A673 (cell line): ENCODE measurements around the gene TMEM271. TPM values are rescaled to one million over a fixed set of nuclear protein-coding genes. Genes with fewer than 3 reads are reported as not detected.

ENCODE experiments used
- BruUV-seq: library from RNA; stranded (reverse); fragments of 400-500 nt; replicated peaks from 2 replicates; lab custom pipeline; 2021; lab: Mats Ljungman, UMichigan
- CTCF ChIA-PET: fragments of 300-600 bp; sonication (Branson Sonifier 250); formaldehyde crosslinking; loops from one replicate; lab custom pipeline; 2022; ENCODE audit warnings: antibody characterized with exemption; lab: Charles Lee
- POLR2A ChIA-PET: fragments of 300-600 bp; sonication (Branson Sonifier 250); formaldehyde crosslinking; loops from one replicate; lab custom pipeline; 2022; ENCODE audit warnings: antibody characterized with exemption; ENCODE audit not compliant: low non-redundant PET; lab: Charles Lee
- DNase-seq: peaks from one replicate; pipeline ENCODE4 v3.0.0-alpha.2; 2015; ENCODE audit warnings: low spot score
- H3K27ac ChIP-seq: fragments of 200-600 bp; sonication (generic); 2 replicates; pipeline ENCODE4 v1.5.1; 2016; ENCODE audit warnings: mixed run types, low read depth, mild to moderate bottlenecking, mixed read lengths, antibody characterized with exemption, low read length; ENCODE audit not compliant: poor library complexity, severe bottlenecking
- H3K27me3 ChIP-seq: fragments of 200-600 bp; sonication (generic); replicated peaks from 2 replicates; pipeline ENCODE4 v1.6.1; 2017; ENCODE audit warnings: mixed run types, low read depth, mild to moderate bottlenecking, mixed read lengths, antibody characterized with exemption, low read length; ENCODE audit not compliant: insufficient read depth, poor library complexity
- H3K36me3 ChIP-seq: fragments of 200-600 bp; sonication (generic); 2 replicates; pipeline ENCODE4 v1.6.1; 2016; ENCODE audit warnings: mixed run types, mild to moderate bottlenecking, mixed read lengths, antibody characterized with exemption, low read length; ENCODE audit not compliant: insufficient read depth, poor library complexity, severe bottlenecking
- H3K4me1 ChIP-seq: fragments of 200-600 bp; sonication (generic); 2 replicates; pipeline ENCODE4 v1.6.1; 2017; ENCODE audit warnings: mixed run types, mild to moderate bottlenecking, mixed read lengths, antibody characterized with exemption, low read length; ENCODE audit not compliant: insufficient read depth, poor library complexity, severe bottlenecking
- H3K4me3 ChIP-seq: fragments of 200-600 bp; sonication (generic); 2 replicates; pipeline ENCODE4 v1.5.1; 2016; ENCODE audit warnings: low read depth, mixed run types, mild to moderate bottlenecking, mixed read lengths, low read length; ENCODE audit not compliant: poor library complexity, severe bottlenecking
- H3K9me3 ChIP-seq: fragments of 200-600 bp; sonication (generic); 2 replicates; pipeline ENCODE4 v1.6.1; 2016; ENCODE audit warnings: mixed run types, low read depth, mild to moderate bottlenecking, mixed read lengths, antibody characterized with exemption, low read length; ENCODE audit not compliant: poor library complexity, severe bottlenecking
- EZH2 ChIP-seq: fragments of 200-600 bp; sonication (generic); IDR thresholded peaks from 2 replicates; pipeline ENCODE4 v1.6.1; 2017; ENCODE audit warnings: borderline replicate concordance, low read depth, mild to moderate bottlenecking, mixed read lengths, antibody characterized with exemption, low read length; ENCODE audit not compliant: poor library complexity, severe bottlenecking
- intact Hi-C: fragments of 100-400 bp; cut with micrococcal nuclease; formaldehyde crosslinking; loops from one replicate; pipeline ENCODE4 v1.10.0; 2022; ENCODE audit not compliant: unreplicated experiment
- total RNA-seq: library from RNA; stranded (reverse); gene quantifications from 2 replicates; pipeline ENCODE4 v1.2.3, GENCODE V29; 2021
- TF ChIP-seq, protein P1 (sequence below): fragments of 300-800, 200-600 bp; sonication (generic); conservative IDR thresholded peaks from 2 replicates; pipeline ENCODE4 v1.5.1; 2017; ENCODE audit warnings: low read depth, mild to moderate bottlenecking, antibody characterized with exemption, low read length, moderate library complexity, mixed read lengths

Gene TMEM271
- total RNA-seq, 1 experiment from 2014 or later, result 3.6 TPM

- Histone ChIP-seq H3K4me3 (no peak overlapping the region), H3K4me1 (no peaks in the 10 kb centered on the region), H3K9me3 (no peaks in the 10 kb centered on the region), H3K27me3 (no peaks in the 10 kb centered on the region), H3K27ac (no peak overlapping the region), H3K36me3 (peaks cover 4% of the 10 kb centered on the region)
- CTCF ChIA-PET, result no interaction called here
- POLR2A ChIA-PET, result no interaction called here
- BruUV-seq, result no TSS peak
- DNase-seq, result no peak
- TF ChIP-seq EZH2, result no peak
- TF ChIP-seq, protein P1, sequence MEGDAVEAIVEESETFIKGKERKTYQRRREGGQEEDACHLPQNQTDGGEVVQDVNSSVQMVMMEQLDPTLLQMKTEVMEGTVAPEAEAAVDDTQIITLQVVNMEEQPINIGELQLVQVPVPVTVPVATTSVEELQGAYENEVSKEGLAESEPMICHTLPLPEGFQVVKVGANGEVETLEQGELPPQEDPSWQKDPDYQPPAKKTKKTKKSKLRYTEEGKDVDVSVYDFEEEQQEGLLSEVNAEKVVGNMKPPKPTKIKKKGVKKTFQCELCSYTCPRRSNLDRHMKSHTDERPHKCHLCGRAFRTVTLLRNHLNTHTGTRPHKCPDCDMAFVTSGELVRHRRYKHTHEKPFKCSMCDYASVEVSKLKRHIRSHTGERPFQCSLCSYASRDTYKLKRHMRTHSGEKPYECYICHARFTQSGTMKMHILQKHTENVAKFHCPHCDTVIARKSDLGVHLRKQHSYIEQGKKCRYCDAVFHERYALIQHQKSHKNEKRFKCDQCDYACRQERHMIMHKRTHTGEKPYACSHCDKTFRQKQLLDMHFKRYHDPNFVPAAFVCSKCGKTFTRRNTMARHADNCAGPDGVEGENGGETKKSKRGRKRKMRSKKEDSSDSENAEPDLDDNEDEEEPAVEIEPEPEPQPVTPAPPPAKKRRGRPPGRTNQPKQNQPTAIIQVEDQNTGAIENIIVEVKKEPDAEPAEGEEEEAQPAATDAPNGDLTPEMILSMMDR, result no peak
- intact Hi-C loops, result no loop called here
Observed at GRCh38 chr4:535181-535923, 40.7 kb downstream of the TMEM271 start.

DNA sequence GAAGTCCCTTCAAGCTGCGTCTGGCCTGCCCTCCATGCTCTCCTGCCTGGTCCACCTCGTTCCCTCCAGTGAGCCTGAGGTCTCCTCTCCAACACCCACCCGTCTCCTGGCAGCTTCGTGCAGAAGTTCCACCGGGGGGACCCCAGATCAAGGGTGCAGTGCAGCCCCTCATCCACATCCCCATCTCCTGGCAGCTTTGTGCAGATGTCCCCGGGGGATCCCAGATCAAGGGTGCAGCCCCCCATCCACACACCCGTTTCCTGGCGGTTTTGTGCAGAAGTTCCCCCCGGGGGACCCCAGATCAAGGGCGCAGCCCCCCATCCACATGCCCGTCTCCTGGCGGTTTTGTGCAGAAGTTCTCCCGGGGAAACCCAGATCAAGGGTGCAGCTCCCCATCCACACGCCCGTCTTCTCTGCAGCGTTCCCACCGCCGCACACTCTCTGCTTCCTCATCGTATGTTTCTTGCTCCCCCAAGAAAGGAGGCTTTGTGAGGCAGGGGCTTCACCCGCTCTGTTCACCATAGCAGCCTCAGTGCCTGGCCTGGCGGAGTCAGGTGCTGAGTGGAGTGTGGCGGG, 41.4 kb downstream of the TMEM271 start:
- Histone ChIP-seq H3K4me3 (no peak overlapping the region), H3K27me3 (no peaks in the 10 kb centered on the region), H3K27ac (no peak overlapping the region), H3K36me3 (peaks cover 4% of the 10 kb centered on the region), H3K4me1 (no peaks in the 10 kb centered on the region), H3K9me3 (no peaks in the 10 kb centered on the region)
- CTCF ChIA-PET, result no interaction called here
- no peak for TF ChIP-seq EZH2
- TF ChIP-seq, protein P1, result no peak
- DNase-seq, result no peak
- intact Hi-C loops, result no loop called here
- POLR2A ChIA-PET, result no interaction called here
- BruUV-seq, result no TSS peak

DNA sequence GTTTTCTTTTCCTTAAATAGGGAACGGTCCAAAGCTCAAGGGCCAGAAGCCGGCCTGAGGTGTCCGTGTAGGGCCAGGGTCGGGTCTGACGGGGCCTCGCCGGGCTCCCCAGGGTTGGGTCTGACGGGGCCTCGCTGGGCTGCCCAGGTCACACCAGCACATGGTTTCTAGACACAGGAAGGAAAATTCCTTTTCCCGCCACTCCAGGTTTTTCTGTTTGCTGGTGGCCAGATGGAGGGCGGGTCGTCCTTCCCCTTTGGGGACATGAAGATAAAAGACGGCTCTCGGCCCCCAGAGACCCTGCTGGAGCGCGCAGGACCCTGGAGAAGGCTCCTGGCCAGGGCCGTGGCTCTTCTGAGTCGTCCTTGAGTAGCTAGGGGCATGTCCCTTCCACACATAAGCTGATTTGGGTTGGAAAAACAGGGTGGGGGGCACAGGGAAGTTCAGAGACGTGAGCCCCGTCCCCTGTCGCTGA, 42.0 kb downstream of the TMEM271 start:
- Histone ChIP-seq H3K27ac (no peak overlapping the region), H3K9me3 (no peaks in the 10 kb centered on the region), H3K27me3 (no peaks in the 10 kb centered on the region), H3K4me1 (no peaks in the 10 kb centered on the region), H3K4me3 (no peak overlapping the region), H3K36me3 (peaks cover 7% of the 10 kb centered on the region)
- no peak for TF ChIP-seq EZH2
- TF ChIP-seq, protein P1, result no peak
- no TSS peak for BruUV-seq
- ChIA-PET CTCF (no interaction called here), POLR2A (no interaction called here)
- no peak for DNase-seq
- intact Hi-C loops, result no loop called here
